HEK293T (cell line): Measurements from ENCODE around the gene DNAJC10.

Experiments used
- ARNT ChIP-seq: fragments of 450-650 bp; IDR thresholded peaks from 2 replicates; pipeline ENCODE4 v1.6.1; 2017; ENCODE audit warnings: mild to moderate bottlenecking
- BHLHE40 ChIP-seq: fragments of 450-650 bp; IDR thresholded peaks from 2 replicates; pipeline ENCODE4 v1.6.1; 2016; ENCODE audit warnings: mild to moderate bottlenecking, moderate library complexity, borderline replicate concordance
- ELF4 ChIP-seq: fragments of 450-650 bp; IDR thresholded peaks from 2 replicates; pipeline ENCODE4 v1.6.1; 2017; ENCODE audit warnings: antibody characterized with exemption
- FOXA1 ChIP-seq: fragments of 450-650 bp; IDR thresholded peaks from 2 replicates; pipeline ENCODE4 v1.6.1; 2016; ENCODE audit warnings: mild to moderate bottlenecking
- FOXK2 ChIP-seq: fragments of 450-650 bp; IDR thresholded peaks from 2 replicates; pipeline ENCODE4 v1.6.1; 2016; ENCODE audit warnings: mild to moderate bottlenecking
- FOXM1 ChIP-seq: fragments of 450-650 bp; IDR thresholded peaks from 2 replicates; pipeline ENCODE4 v1.6.1; 2017; ENCODE audit warnings: mild to moderate bottlenecking, borderline replicate concordance
- L3MBTL2 ChIP-seq: fragments of 450-650 bp; conservative IDR thresholded peaks from 2 replicates; pipeline ENCODE4 v1.6.1; 2016; ENCODE audit warnings: mild to moderate bottlenecking
- NFRKB ChIP-seq: fragments of 450-650 bp; IDR thresholded peaks from 2 replicates; pipeline ENCODE4 v1.6.1; 2016; ENCODE audit warnings: mild to moderate bottlenecking, moderate library complexity
- SP1 ChIP-seq: fragments of 450-650 bp; IDR thresholded peaks from 2 replicates; pipeline ENCODE4 v1.6.1; 2017
- SUZ12 ChIP-seq: fragments of 450-650 bp; IDR thresholded peaks from 2 replicates; pipeline ENCODE4 v1.6.1; 2016; ENCODE audit warnings: mild to moderate bottlenecking
- TF ChIP-seq, protein P1 (sequence below): fragments of 450-650 bp; IDR thresholded peaks from 2 replicates; pipeline ENCODE4 v1.6.1; 2016

GRCh38 chr2:182672466-182673165 lies 43.4 kb upstream of the DNAJC10 start:
- TF ChIP-seq FOXK2 (no peak), SUZ12 (no peak), BHLHE40 (no peak), L3MBTL2 (no peak), FOXM1 (no peak), FOXA1 (no peak), ELF4 (no peak), NFRKB (no peak), SP1 (no peak), ARNT (no peak)
- TF ChIP-seq, protein P1, sequence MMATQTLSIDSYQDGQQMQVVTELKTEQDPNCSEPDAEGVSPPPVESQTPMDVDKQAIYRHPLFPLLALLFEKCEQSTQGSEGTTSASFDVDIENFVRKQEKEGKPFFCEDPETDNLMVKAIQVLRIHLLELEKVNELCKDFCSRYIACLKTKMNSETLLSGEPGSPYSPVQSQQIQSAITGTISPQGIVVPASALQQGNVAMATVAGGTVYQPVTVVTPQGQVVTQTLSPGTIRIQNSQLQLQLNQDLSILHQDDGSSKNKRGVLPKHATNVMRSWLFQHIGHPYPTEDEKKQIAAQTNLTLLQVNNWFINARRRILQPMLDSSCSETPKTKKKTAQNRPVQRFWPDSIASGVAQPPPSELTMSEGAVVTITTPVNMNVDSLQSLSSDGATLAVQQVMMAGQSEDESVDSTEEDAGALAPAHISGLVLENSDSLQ = no peak
